CD4-positive, alpha-beta T cell treated with Interleukin-12 subunit alpha and Interleukin-12 subunit beta, for 1 hour (primary cell): ENCODE results near the gene OR52B2.
"Not testable (repeated sequence)": the region's sequence is repeated elsewhere in the genome, so short reads cannot be mapped to it uniquely, and the experiment has no call there.

Experiments
- DNase-seq: peaks from one replicate; pipeline ENCODE4 v3.0.0-alpha.2; 2020

Gene OR52B2

GRCh38 chr11:6151117-6151516, 19.0 kb downstream of the OR52B2 start:
- no peak for DNase-seq

- DNase-seq, result not testable (repeated sequence)
Observed at GRCh38 chr11:6143737-6144136, 26.4 kb downstream of the OR52B2 start.

GRCh38 chr11:6142936-6143335, 27.2 kb downstream of the OR52B2 start:
- no peak for DNase-seq

- DNase-seq, result not testable (repeated sequence)
Observed at GRCh38 chr11:6135936-6136335, 34.2 kb downstream of the OR52B2 start.

GRCh38 chr11:6132431-6132830, 37.7 kb downstream of the OR52B2 start:
- DNase-seq, result no peak

- DNase-seq, result no peak
Observed at GRCh38 chr11:6129635-6130034, 40.5 kb downstream of the OR52B2 start.

GRCh38 chr11:6129011-6129410, 41.1 kb downstream of the OR52B2 start:
- DNase-seq, result no peak

- no peak for DNase-seq
Observed at GRCh38 chr11:6127881-6128280, 42.2 kb downstream of the OR52B2 start.

- DNase-seq, result no peak
Observed at GRCh38 chr11:6124245-6124644, 45.9 kb downstream of the OR52B2 start.
